ENCODE measurements around the gene HIP1R.
"Not testable (repeated sequence)": the region's sequence is repeated elsewhere in the genome, so short reads cannot be mapped to it uniquely, and the experiment has no call there.

HIP1R gene

DNA sequence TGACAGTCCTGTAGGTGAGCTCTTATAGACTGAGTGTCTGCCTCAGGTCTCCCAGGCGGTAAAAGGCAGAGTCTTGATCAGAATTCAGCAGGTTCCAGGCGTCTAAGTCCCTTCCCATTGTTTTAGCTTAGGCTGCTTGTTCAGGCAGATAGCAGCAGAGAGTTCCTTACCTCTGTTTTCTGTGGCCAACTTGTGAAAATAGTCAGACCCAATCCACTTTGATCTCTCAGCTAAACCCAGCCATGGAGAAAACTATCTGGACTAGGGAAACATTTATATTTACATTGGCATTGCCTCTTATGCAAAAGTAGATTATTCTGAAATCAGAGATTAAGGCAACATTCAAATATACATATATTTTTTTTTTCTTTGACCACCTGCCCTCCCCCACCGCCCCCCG, 39.5 kb upstream of the HIP1R start:
- no peak overlapping the region for H3K4me3 ChIP-seq (ENCODE audit: low read depth, low read length)
- TF ChIP-seq, protein P1, sequence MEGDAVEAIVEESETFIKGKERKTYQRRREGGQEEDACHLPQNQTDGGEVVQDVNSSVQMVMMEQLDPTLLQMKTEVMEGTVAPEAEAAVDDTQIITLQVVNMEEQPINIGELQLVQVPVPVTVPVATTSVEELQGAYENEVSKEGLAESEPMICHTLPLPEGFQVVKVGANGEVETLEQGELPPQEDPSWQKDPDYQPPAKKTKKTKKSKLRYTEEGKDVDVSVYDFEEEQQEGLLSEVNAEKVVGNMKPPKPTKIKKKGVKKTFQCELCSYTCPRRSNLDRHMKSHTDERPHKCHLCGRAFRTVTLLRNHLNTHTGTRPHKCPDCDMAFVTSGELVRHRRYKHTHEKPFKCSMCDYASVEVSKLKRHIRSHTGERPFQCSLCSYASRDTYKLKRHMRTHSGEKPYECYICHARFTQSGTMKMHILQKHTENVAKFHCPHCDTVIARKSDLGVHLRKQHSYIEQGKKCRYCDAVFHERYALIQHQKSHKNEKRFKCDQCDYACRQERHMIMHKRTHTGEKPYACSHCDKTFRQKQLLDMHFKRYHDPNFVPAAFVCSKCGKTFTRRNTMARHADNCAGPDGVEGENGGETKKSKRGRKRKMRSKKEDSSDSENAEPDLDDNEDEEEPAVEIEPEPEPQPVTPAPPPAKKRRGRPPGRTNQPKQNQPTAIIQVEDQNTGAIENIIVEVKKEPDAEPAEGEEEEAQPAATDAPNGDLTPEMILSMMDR (IDR thresholded peaks at IDR 0.05; ENCODE audit: borderline replicate concordance, insufficient read depth, low read depth, low read length) = no peak

DNA sequence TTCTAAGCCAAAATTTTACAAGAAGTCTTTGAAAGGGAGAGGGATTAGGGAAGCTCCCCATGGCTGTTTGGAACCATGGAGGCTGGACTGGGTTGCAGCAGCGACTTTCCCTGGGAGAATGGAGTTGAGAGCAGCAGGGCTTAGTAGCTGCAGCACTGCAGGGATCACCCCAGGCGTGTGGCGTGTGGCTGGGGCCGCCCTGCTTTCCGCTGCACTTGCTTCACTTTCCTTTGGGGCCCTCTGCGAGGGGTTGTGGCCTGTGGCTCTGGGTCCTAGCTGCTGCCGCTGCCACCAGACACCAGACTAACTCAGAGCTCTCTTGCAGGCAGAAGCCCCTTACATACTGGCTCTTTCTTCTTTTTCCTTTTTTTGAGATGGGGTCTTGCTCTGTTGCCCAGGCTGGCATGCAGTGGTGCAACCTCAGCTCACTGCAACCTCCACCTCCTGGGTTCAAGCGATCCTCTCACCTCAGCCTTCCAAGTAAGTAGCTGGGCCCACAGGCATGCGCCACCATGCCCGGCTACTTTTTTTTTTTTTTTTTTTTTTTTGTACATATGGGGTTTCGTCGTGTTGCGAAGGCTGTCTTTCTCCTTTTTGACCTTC, 35.5 kb upstream of the HIP1R start:
- TF ChIP-seq, protein P1 (IDR thresholded peaks at IDR 0.05; ENCODE audit: borderline replicate concordance, insufficient read depth, low read depth, low read length) = no peak
- H3K4me3 ChIP-seq (ENCODE audit: low read depth, low read length) = no peak overlapping the region

DNA sequence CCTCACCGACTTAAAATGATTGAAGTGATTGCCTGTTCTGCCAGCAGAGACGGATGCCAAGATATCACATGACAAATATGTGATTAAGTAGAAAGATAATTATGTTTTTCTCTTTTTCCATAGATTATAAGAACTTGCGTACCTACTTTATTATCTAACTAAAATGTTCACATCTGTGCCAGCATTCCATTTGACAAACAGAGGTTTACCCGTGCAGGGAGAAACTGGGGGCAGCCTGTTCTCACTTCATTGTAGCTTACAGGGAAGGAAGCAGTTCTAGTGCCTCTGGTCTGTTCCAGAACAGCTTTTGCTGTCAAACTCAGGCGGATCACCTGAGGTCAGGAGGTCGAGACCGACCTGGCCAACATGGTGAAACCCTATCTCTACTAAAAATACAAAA, 31.3 kb upstream of the HIP1R start:
- H3K4me3 ChIP-seq (ENCODE audit: low read depth, low read length) = no peak overlapping the region
- TF ChIP-seq, protein P1 (IDR thresholded peaks at IDR 0.05; ENCODE audit: borderline replicate concordance, insufficient read depth, low read depth, low read length) = no peak

DNA sequence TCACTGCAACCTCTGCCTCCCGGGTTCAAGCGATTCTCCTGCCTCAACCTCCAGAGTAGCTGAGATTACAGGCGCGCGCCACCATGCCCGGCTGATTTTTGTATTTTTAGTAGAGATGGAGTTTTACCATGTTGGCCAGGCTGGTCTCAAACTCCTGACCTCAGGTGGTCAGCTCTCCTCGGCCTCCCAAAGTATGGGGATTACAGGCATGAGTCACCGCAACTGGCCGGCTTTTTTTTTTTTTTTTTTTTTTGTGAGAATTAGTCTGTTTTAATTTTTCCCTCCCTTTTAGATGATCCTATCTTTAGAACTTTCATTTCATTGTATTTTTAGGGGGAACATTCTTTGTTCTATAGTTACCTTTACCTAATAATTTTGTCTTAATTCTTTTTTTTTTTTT, 30.3 kb upstream of the HIP1R start:
- not testable (repeated sequence) for H3K4me3 ChIP-seq (ENCODE audit: low read depth, low read length)

DNA sequence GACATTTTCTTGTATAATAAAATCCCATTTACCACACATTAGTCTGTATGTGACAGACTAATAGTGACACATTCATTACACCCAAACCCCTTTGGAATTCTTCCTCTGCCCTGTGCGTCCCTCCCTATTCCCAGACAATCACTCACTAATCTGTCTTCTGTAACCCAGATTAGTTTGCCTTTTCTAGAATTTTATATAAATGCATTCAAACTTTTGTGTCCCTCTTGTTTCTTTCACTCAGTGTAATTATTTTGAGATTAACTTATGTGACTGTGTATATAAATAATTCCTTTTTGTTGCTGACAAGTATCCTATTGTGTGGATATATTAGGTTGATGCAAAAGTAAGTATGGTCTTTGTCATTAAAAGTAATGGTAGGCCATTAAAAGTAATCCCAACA, 27.6 kb upstream of the HIP1R start:
- TF ChIP-seq, protein P1 (IDR thresholded peaks at IDR 0.05; ENCODE audit: borderline replicate concordance, insufficient read depth, low read depth, low read length) = no peak
- H3K4me3 ChIP-seq (ENCODE audit: low read depth, low read length) = no peak overlapping the region

DNA sequence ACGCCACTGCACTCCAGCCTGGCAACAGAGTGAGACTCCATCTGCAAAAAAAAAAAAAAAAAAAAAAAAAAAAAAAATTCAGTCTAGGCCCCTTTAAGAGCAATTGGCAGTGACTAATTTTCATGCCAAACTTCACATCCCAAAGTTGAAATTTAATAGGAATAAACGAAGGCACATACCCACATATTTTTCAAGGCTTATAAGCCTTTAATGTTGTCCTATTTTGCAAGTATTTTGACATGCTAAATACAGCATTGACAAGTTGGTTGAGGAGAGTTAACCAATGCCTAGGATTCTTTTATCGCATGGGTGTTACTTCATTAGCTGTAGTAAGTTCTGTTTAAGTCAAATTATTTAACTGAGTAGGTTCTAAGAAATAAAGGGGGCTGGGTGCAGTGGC, 23.5 kb upstream of the HIP1R start:
- no peak overlapping the region for H3K4me3 ChIP-seq (ENCODE audit: low read depth, low read length)
- TF ChIP-seq, protein P1 (IDR thresholded peaks at IDR 0.05; ENCODE audit: borderline replicate concordance, insufficient read depth, low read depth, low read length) = no peak

DNA sequence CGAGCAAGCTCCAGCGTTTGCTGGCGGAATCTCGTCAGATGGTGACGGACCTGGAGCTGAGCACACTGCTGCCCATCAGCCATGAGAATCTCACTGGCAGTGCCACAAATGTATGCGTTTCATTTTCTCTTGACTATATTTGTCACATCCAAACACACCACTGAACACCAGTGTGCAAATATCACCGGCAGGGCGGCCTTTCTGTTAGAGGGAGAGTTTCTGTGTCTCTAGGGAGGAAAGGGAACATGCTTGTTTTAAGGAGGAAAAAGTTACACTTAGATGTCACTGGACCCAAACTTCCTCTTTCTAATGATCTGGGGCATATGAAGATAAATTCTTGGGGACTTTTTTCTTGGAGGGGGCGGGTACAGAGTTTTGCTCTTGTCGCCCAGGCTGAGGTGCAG, 21.9 kb upstream of the HIP1R start:
- TF ChIP-seq, protein P1 (IDR thresholded peaks at IDR 0.05; ENCODE audit: borderline replicate concordance, insufficient read depth, low read depth, low read length) = no peak
- H3K4me3 ChIP-seq (ENCODE audit: low read depth, low read length) = no peak overlapping the region

All from GM12875 (cell line).